HEK293 (cell line): ENCODE measurements around the gene COG1.
A peak's percentile ranks its signal among the peaks of the same experiment; 100 is the strongest.

ENCODE experiments used
- CTCF ChIA-PET: fragments of 350-600 bp; formaldehyde crosslinking; extraction: SDS; loops from one replicate; lab custom pipeline; 2021; ENCODE audit warnings: antibody characterized with exemption; lab: Yijun Ruan, JAX
- POLR2A ChIA-PET: fragments of 300-600 bp; formaldehyde crosslinking; extraction: SDS; loops from one replicate; lab custom pipeline; 2020; ENCODE audit warnings: antibody characterized with exemption, inconsistent platforms; lab: Yijun Ruan, JAX
- H3K27ac ChIP-seq: fragments of 200-500 bp; sonication (Bioruptor generic); 2 replicates; pipeline ENCODE4 v1.5.1; 2014; ENCODE audit warnings: low read depth, low read length, control low read depth, inconsistent platforms; ENCODE audit errors: extremely low read depth
- H3K36me3 ChIP-seq, 2 experiments: fragments of 200-500 bp in 1 of 2; sonication (Bioruptor generic) in 1 of 2; 1 replicate in 1 of 2; 2 replicates in 1 of 2; pipeline ENCODE4 v1.5.1; 2014 to 2017; ENCODE audit warnings: inconsistent platforms in 2 of 2, low read length in 2 of 2; ENCODE audit not compliant: control insufficient read depth in 2 of 2, insufficient read depth in 1 of 2
- H3K4me1 ChIP-seq: fragments of 200-500 bp; sonication (Bioruptor generic); 2 replicates; pipeline ENCODE4 v1.5.1; 2014; ENCODE audit warnings: mild to moderate bottlenecking, low read length, inconsistent platforms; ENCODE audit not compliant: control insufficient read depth, insufficient read depth
- H3K4me3 ChIP-seq: 2 replicates; pipeline ENCODE4 v1.5.1; 2011; ENCODE audit warnings: low read depth, mild to moderate bottlenecking, control low read depth, low read length, moderate library complexity
- H3K9me3 ChIP-seq: fragments of 200-500 bp; sonication (Bioruptor generic); 2 replicates; pipeline ENCODE4 v1.5.1; 2014; ENCODE audit warnings: low read depth, low read length, inconsistent platforms; ENCODE audit not compliant: control insufficient read depth, insufficient read depth
- HOXC10 ChIP-seq: sonication (generic); formaldehyde crosslinking; IDR thresholded peaks from 2 replicates; pipeline ENCODE4 v1.8.1; 2023; ENCODE audit warnings: mild to moderate bottlenecking, missing genetic modification reagents
- KLF10 ChIP-seq: fragments of 450-650 bp; IDR thresholded peaks from 2 replicates; pipeline ENCODE4 v1.5.1; 2018; ENCODE audit warnings: missing biosample characterization, mild to moderate bottlenecking, missing genetic modification characterization
- KLF8 ChIP-seq: fragments of 450-650 bp; formaldehyde crosslinking; IDR thresholded peaks from 2 replicates; pipeline ENCODE4 v1.5.1; 2016; ENCODE audit warnings: missing biosample characterization, missing genetic modification characterization
- KLF9 ChIP-seq: fragments of 450-650 bp; formaldehyde crosslinking; IDR thresholded peaks from 2 replicates; pipeline ENCODE4 v1.5.1; 2016; ENCODE audit warnings: missing biosample characterization, missing genetic modification characterization, low read depth
- MZF1 ChIP-seq: fragments of 450-650 bp; formaldehyde crosslinking; IDR thresholded peaks from 2 replicates; pipeline ENCODE4 v1.5.1; 2017; ENCODE audit warnings: missing biosample characterization, missing genetic modification characterization, borderline replicate concordance
- PATZ1 ChIP-seq: fragments of 450-650 bp; formaldehyde crosslinking; IDR thresholded peaks from 2 replicates; pipeline ENCODE4 v1.5.1; 2016; ENCODE audit warnings: missing biosample characterization, missing genetic modification characterization
- PRDM6 ChIP-seq: fragments of 450-650 bp; formaldehyde crosslinking; IDR thresholded peaks from 2 replicates; pipeline ENCODE4 v1.5.1; 2017; ENCODE audit warnings: missing biosample characterization, missing genetic modification characterization
- SCRT1 ChIP-seq: fragments of 450-650 bp; formaldehyde crosslinking; IDR thresholded peaks from 2 replicates; pipeline ENCODE4 v1.5.1; 2016; ENCODE audit warnings: missing biosample characterization, missing genetic modification characterization, borderline replicate concordance
- SP3 ChIP-seq: fragments of 450-650 bp; formaldehyde crosslinking; IDR thresholded peaks from 2 replicates; pipeline ENCODE4 v1.5.1; 2016; ENCODE audit warnings: missing biosample characterization, missing genetic modification characterization
- TCF7L2 ChIP-seq: IDR thresholded peaks from 2 replicates; pipeline ENCODE4 v1.6.1; 2011; ENCODE audit warnings: low read depth, mild to moderate bottlenecking, inconsistent platforms, low read length, moderate library complexity, borderline replicate concordance
- WT1 ChIP-seq: fragments of 450-650 bp; formaldehyde crosslinking; IDR thresholded peaks from 2 replicates; pipeline ENCODE4 v1.5.1; 2016; ENCODE audit warnings: missing biosample characterization, missing genetic modification characterization
- ZNF133 ChIP-seq: fragments of 450-650 bp; formaldehyde crosslinking; IDR thresholded peaks from 2 replicates; pipeline ENCODE4 v1.5.1; 2016; ENCODE audit warnings: missing biosample characterization, missing genetic modification characterization
- ZNF157 ChIP-seq: fragments of 450-650 bp; formaldehyde crosslinking; IDR thresholded peaks from 2 replicates; pipeline ENCODE4 v1.5.1; 2016; ENCODE audit warnings: missing biosample characterization, missing genetic modification characterization
- ZNF274 ChIP-seq, 2 experiments: fragments of 200-500 bp in 1 of 2; fragments of 450-650 bp in 1 of 2; sonication (Bioruptor generic) in 1 of 2; formaldehyde crosslinking in 1 of 2; IDR thresholded peaks; 2 replicates each; pipeline versions ENCODE4 v1.5.1 to v1.6.1; 2014 to 2016; ENCODE audit warnings: borderline replicate concordance in 1 of 2, inconsistent platforms in 1 of 2, low read length in 1 of 2, missing biosample characterization in 1 of 2, missing genetic modification characterization in 1 of 2
- ZNF398 ChIP-seq: fragments of 450-650 bp; formaldehyde crosslinking; IDR thresholded peaks from 2 replicates; pipeline ENCODE4 v1.5.1; 2017; ENCODE audit warnings: missing biosample characterization, missing genetic modification characterization
- ZNF48 ChIP-seq: fragments of 450-650 bp; formaldehyde crosslinking; IDR thresholded peaks from 2 replicates; pipeline ENCODE4 v1.5.1; 2016; ENCODE audit warnings: missing biosample characterization, missing genetic modification characterization
- ZNF548 ChIP-seq: fragments of 450-650 bp; formaldehyde crosslinking; IDR thresholded peaks from 2 replicates; pipeline ENCODE4 v1.5.1; 2016; ENCODE audit warnings: missing biosample characterization, missing genetic modification characterization
- ZNF558 ChIP-seq: fragments of 450-650 bp; formaldehyde crosslinking; IDR thresholded peaks from 2 replicates; pipeline ENCODE4 v1.5.1; 2016; ENCODE audit warnings: missing biosample characterization, missing genetic modification characterization
- ZNF561 ChIP-seq: fragments of 450-650 bp; IDR thresholded peaks from 2 replicates; pipeline ENCODE4 v1.5.1; 2018; ENCODE audit warnings: missing biosample characterization, missing genetic modification characterization, borderline replicate concordance
- ZNF600 ChIP-seq: fragments of 450-650 bp; formaldehyde crosslinking; IDR thresholded peaks from 2 replicates; pipeline ENCODE4 v1.5.1; 2016; ENCODE audit warnings: missing biosample characterization, missing genetic modification characterization
- ZNF629 ChIP-seq: fragments of 450-650 bp; formaldehyde crosslinking; IDR thresholded peaks from 2 replicates; pipeline ENCODE4 v1.5.1; 2017; ENCODE audit warnings: missing biosample characterization, missing genetic modification characterization
- ZNF777 ChIP-seq: fragments of 450-650 bp; formaldehyde crosslinking; IDR thresholded peaks from 2 replicates; pipeline ENCODE4 v1.5.1; 2017; ENCODE audit warnings: missing biosample characterization, missing genetic modification characterization, borderline replicate concordance
- ZSCAN5A ChIP-seq: fragments of 450-650 bp; formaldehyde crosslinking; IDR thresholded peaks from 2 replicates; pipeline ENCODE4 v1.5.1; 2016; ENCODE audit warnings: missing biosample characterization, missing genetic modification characterization

Gene COG1

GRCh38 chr17:73227379-73227778, 34.5 kb downstream of the COG1 start:
- ChIA-PET CTCF (interaction anchor here (0.6 to 3.8 kb wide), 6 partner anchors 10 to 502 kb away, joined by 3 to 19 read pairs (median 5); no protein-coding TSS in a partner anchor), POLR2A (interaction anchor here (0.6 kb wide), 1 partner anchor 12 kb away, joined by 3 read pairs; no protein-coding TSS in a partner anchor)
- H3K27ac ChIP-seq: no peak overlapping the region
- TF ChIP-seq WT1 (peak; percentile 67), PRDM6 (tag by site-specific recombination) (peak; percentile 71), TCF7L2 (no peak)
- H3K9me3 ChIP-seq: no peaks in the 10 kb centered on the region
- peaks cover 13% of the 10 kb centered on the region for H3K4me1 ChIP-seq
- H3K4me3 ChIP-seq: no peak overlapping the region
- peaks cover 0 to 8% of the 10 kb centered on the region in 2 experiments; a peak in 2 of 3 replicates for H3K36me3 ChIP-seq

GRCh38 chr17:73227944-73228343, 35.1 kb downstream of the COG1 start:
- ChIA-PET CTCF (interaction anchor here (0.7 to 3.8 kb wide), 8 partner anchors 10 to 670 kb away, joined by 3 to 19 read pairs (median 5); partner anchors contain the start of gene COG1), POLR2A (interaction anchor here (1.0 to 1.3 kb wide), 2 partner anchors 21 to 36 kb away, joined by 3 to 4 read pairs; no protein-coding TSS in a partner anchor)
- Histone ChIP-seq H3K27ac (no peak overlapping the region), H3K4me3 (no peak overlapping the region), H3K4me1 (peaks cover 13% of the 10 kb centered on the region), H3K36me3 (peaks cover 0 to 8% of the 10 kb centered on the region in 2 experiments; a peak in 2 of 3 replicates), H3K9me3 (no peaks in the 10 kb centered on the region)
- TF ChIP-seq MZF1 (tag by site-specific recombination) (no peak), ZNF600 (tag by site-specific recombination) (peak; percentile 42; the same call in 1 of the 2 replicates)
- TF ChIP-seq, all 188 proteins: peak for 1

GRCh38 chr17:73228748-73229236, 35.9 kb downstream of the COG1 start:
- Histone ChIP-seq H3K9me3 (no peaks in the 10 kb centered on the region), H3K4me1 (peaks cover 13% of the 10 kb centered on the region), H3K36me3 (peaks cover under 1 to 9% of the 10 kb centered on the region in 2 experiments; a peak in 2 of 3 replicates), H3K27ac (no peak overlapping the region), H3K4me3 (no peak overlapping the region)
- POLR2A ChIA-PET: interaction anchor here (1.0 to 1.3 kb wide), 2 partner anchors 21 to 36 kb away, joined by 3 to 4 read pairs; no protein-coding TSS in a partner anchor
- CTCF ChIA-PET: interaction anchor here (0.7 to 3.8 kb wide), 7 partner anchors 20 to 671 kb away, joined by 3 to 19 read pairs (median 4); partner anchors contain the start of gene COG1
- TF ChIP-seq ZNF48: no peak
- TF ChIP-seq PATZ1: no peak
- no peak for TF ChIP-seq TCF7L2
- TF ChIP-seq ZNF548 (tag by site-specific recombination): no peak
- TF ChIP-seq ZNF629 (tag by site-specific recombination): no peak
- TF ChIP-seq KLF9 (tag by site-specific recombination): peak; percentile 50; the same call in 1 of the 2 replicates
- no peak for TF ChIP-seq ZNF274 (IDR thresholded peaks at IDR 0.05; ENCODE audit: low read length)
- no peak for TF ChIP-seq ZNF274 (tag by site-specific recombination; IDR thresholded peaks at IDR 0.05; ENCODE audit: borderline replicate concordance)
- peak; percentile 98 for TF ChIP-seq KLF10 (tag by site-specific recombination)
- TF ChIP-seq ZNF398 (tag by site-specific recombination): no peak
- TF ChIP-seq ZSCAN5A (tag by site-specific recombination): no peak
- no peak for TF ChIP-seq ZNF561 (tag by site-specific recombination)
- no peak for TF ChIP-seq ZNF157
- no peak for TF ChIP-seq SP3
- TF ChIP-seq SCRT1 (tag by site-specific recombination): no peak
- no peak for TF ChIP-seq ZNF777 (tag by site-specific recombination)
- TF ChIP-seq ZNF133 (tag by site-specific recombination): no peak
- no peak for TF ChIP-seq ZNF558
- no peak for TF ChIP-seq HOXC10 (CRISPR knock-in tag)
- no peak for TF ChIP-seq KLF8
